ENCODE data around the gene KANK2. TPM values are rescaled to one million over a fixed set of nuclear protein-coding genes. Genes with fewer than 3 reads are reported as not detected.

Gene KANK2
- total and polyA plus RNA-seq, 2 of the 13 experiments (the other 11 are each of a cell fraction or from before 2014, with no cell fraction given), result 5.7 to 12.9 TPM

DNA sequence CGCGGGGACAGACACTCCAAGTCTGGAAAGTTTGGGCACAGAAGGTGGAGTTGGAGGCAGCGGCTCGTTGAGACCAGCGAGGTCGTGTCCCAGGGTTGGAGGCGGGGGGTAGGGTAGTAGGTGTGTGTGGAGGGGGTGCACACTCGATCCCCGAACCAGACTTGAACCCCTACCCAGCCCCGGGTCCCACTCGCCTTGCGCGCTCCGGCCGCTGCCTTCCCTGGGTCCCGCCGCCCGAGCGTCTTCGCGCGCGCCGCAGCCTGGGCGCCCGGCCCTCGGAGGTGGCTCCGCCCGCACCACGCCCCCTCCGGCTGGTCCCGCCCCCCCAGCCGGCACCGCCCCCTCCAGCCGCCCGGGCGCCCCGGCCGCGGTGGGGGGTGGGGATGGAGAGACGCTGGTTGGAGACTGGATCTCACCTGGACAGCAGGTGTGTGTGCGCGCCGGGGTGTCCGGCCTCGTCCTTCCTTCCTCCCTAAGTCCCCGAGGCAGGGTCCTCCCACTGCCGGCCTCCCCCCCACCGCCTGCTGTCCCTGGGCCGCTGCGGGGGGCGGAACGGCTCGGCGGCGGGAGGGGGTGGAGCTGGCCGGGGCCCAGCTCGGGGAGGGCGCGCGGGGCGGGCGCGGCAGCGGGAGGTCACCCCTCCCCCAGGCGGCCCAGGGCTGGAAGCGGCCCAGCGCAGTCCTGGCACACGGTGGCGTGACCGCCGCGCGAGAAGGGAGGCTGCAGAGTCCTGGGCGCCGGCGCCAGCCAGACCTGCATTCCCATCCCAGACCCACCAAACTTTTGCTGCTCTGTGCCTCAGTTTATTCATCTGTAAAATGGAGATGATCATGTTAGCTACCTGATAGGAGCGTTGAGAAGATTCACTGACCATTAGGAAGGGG lies at the start of gene KANK2 (continued):
- TF ChIP-seq, protein P1, sequence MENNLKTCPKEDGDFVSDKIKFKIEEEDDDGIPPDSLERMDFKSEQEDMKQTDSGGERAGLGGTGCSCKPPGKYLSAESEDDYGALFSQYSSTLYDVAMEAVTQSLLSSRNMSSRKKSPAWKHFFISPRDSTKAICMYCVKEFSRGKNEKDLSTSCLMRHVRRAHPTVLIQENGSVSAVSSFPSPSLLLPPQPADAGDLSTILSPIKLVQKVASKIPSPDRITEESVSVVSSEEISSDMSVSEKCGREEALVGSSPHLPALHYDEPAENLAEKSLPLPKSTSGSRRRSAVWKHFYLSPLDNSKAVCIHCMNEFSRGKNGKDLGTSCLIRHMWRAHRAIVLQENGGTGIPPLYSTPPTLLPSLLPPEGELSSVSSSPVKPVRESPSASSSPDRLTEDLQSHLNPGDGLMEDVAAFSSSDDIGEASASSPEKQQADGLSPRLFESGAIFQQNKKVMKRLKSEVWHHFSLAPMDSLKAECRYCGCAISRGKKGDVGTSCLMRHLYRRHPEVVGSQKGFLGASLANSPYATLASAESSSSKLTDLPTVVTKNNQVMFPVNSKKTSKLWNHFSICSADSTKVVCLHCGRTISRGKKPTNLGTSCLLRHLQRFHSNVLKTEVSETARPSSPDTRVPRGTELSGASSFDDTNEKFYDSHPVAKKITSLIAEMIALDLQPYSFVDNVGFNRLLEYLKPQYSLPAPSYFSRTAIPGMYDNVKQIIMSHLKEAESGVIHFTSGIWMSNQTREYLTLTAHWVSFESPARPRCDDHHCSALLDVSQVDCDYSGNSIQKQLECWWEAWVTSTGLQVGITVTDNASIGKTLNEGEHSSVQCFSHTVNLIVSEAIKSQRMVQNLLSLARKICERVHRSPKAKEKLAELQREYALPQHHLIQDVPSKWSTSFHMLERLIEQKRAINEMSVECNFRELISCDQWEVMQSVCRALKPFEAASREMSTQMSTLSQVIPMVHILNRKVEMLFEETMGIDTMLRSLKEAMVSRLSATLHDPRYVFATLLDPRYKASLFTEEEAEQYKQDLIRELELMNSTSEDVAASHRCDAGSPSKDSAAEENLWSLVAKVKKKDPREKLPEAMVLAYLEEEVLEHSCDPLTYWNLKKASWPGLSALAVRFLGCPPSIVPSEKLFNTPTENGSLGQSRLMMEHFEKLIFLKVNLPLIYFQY (CRISPR knock-in tag; IDR thresholded peaks at IDR 0.05; ENCODE audit: borderline replicate concordance), result peak; percentile 15; the same call in 1 of the 2 replicates
- TF ChIP-seq ZSCAN25 (CRISPR knock-in tag; IDR thresholded peaks at IDR 0.05) (no peak), THAP11 (CRISPR knock-in tag; IDR thresholded peaks at IDR 0.05) (peak; percentile 24; the same call in 1 of the 2 replicates), MED1 (CRISPR knock-in tag; IDR thresholded peaks at IDR 0.05) (peak; percentile 43), SMAD9 (CRISPR knock-in tag; IDR thresholded peaks at IDR 0.05) (no peak), STAG1 (CRISPR knock-in tag; IDR thresholded peaks at IDR 0.05) (peak; percentile 47), ZFP36 (IDR thresholded peaks at IDR 0.05; ENCODE audit: borderline replicate concordance, low read depth, low read length, partially characterized antibody) (no peak), RBFOX2 (IDR thresholded peaks at IDR 0.05; ENCODE audit: low read depth, low read length) (peak; percentile 54; the same call in 1 of the 2 replicates), RARG (CRISPR knock-in tag; IDR thresholded peaks at IDR 0.05; ENCODE audit: low read depth) (no peak), MAZ (IDR thresholded peaks at IDR 0.05; ENCODE audit: borderline replicate concordance, low read depth, low read length) (peak; percentile 55; the same call in 1 of the 2 replicates), MAZ (CRISPR knock-in tag; IDR thresholded peaks at IDR 0.05; ENCODE audit: low read depth) (peak; percentile 78), BORCS8-MEF2B (CRISPR knock-in tag; IDR thresholded peaks at IDR 0.05) (0 out of 2 replicates have a peak, but pooled peaks have one; percentile 39)
- TF ChIP-seq, protein P2, sequence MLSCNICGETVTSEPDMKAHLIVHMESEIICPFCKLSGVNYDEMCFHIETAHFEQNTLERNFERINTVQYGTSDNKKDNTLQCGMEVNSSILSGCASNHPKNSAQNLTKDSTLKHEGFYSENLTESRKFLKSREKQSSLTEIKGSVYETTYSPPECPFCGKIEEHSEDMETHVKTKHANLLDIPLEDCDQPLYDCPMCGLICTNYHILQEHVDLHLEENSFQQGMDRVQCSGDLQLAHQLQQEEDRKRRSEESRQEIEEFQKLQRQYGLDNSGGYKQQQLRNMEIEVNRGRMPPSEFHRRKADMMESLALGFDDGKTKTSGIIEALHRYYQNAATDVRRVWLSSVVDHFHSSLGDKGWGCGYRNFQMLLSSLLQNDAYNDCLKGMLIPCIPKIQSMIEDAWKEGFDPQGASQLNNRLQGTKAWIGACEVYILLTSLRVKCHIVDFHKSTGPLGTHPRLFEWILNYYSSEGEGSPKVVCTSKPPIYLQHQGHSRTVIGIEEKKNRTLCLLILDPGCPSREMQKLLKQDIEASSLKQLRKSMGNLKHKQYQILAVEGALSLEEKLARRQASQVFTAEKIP (CRISPR knock-in tag; IDR thresholded peaks at IDR 0.05; ENCODE audit: borderline replicate concordance), result no peak
- TF ChIP-seq, protein P3, sequence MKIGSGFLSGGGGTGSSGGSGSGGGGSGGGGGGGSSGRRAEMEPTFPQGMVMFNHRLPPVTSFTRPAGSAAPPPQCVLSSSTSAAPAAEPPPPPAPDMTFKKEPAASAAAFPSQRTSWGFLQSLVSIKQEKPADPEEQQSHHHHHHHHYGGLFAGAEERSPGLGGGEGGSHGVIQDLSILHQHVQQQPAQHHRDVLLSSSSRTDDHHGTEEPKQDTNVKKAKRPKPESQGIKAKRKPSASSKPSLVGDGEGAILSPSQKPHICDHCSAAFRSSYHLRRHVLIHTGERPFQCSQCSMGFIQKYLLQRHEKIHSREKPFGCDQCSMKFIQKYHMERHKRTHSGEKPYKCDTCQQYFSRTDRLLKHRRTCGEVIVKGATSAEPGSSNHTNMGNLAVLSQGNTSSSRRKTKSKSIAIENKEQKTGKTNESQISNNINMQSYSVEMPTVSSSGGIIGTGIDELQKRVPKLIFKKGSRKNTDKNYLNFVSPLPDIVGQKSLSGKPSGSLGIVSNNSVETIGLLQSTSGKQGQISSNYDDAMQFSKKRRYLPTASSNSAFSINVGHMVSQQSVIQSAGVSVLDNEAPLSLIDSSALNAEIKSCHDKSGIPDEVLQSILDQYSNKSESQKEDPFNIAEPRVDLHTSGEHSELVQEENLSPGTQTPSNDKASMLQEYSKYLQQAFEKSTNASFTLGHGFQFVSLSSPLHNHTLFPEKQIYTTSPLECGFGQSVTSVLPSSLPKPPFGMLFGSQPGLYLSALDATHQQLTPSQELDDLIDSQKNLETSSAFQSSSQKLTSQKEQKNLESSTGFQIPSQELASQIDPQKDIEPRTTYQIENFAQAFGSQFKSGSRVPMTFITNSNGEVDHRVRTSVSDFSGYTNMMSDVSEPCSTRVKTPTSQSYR (CRISPR knock-in tag; IDR thresholded peaks at IDR 0.05; ENCODE audit: borderline replicate concordance), result peak; percentile 91
- TF ChIP-seq, protein P4, sequence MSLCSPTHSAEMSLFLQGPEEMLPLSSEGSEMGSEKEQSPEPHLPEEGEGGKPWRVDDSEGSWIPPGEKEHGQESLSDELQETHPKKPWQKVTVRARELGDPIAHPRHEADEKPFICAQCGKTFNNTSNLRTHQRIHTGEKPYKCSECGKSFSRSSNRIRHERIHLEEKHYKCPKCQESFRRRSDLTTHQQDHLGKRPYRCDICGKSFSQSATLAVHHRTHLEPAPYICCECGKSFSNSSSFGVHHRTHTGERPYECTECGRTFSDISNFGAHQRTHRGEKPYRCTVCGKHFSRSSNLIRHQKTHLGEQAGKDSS (CRISPR knock-in tag; IDR thresholded peaks at IDR 0.05; ENCODE audit: borderline replicate concordance, low read depth), result peak; percentile 72; the same call in 1 of the 2 replicates
- TF ChIP-seq, protein P5, sequence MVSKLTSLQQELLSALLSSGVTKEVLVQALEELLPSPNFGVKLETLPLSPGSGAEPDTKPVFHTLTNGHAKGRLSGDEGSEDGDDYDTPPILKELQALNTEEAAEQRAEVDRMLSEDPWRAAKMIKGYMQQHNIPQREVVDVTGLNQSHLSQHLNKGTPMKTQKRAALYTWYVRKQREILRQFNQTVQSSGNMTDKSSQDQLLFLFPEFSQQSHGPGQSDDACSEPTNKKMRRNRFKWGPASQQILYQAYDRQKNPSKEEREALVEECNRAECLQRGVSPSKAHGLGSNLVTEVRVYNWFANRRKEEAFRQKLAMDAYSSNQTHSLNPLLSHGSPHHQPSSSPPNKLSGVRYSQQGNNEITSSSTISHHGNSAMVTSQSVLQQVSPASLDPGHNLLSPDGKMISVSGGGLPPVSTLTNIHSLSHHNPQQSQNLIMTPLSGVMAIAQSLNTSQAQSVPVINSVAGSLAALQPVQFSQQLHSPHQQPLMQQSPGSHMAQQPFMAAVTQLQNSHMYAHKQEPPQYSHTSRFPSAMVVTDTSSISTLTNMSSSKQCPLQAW (CRISPR knock-in tag; IDR thresholded peaks at IDR 0.05), result 0 out of 2 replicates have a peak, but pooled peaks have one; percentile 22

Measured in HepG2 (cell line).